NCI-H345 treated with DMSO at 0.1 percent for 48 hours (cell line): ENCODE data around the gene TMPRSS15.
A peak's percentile ranks its signal among the peaks of the same experiment; 100 is the strongest.

ENCODE experiments used
- DNase-seq: peaks from one replicate; lab custom pipeline; 2025; ENCODE audit not compliant: unreplicated experiment; lab: John Stamatoyannopoulos, UW

The TMPRSS15 gene

DNA sequence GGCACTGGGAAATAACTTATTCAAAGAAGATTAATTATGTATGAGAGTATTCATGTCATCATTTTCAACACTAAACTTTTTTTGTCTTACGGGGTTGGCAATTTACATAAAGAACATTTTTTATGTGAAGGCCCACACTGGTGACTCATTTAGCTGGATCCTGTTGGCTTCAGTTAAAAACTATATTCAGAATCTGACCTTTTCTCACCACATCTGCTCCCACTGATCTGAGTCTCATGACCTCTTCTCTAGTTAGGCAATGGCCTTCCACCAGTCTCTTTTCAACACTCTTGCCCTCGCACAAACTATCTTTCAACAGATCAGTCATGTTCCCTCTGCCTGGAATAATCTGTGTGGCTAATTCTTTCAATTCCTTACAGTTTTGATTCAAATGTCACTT, 53.4 kb downstream of the TMPRSS15 start:
- DNase-seq = no peak

- no peak for DNase-seq
These were observed 54.1 kb downstream of the TMPRSS15 start for GRCh38 chr21:18349468-18349867.

- no peak for DNase-seq
These were observed 63.1 kb downstream of the TMPRSS15 start for GRCh38 chr21:18340387-18340942.

DNA sequence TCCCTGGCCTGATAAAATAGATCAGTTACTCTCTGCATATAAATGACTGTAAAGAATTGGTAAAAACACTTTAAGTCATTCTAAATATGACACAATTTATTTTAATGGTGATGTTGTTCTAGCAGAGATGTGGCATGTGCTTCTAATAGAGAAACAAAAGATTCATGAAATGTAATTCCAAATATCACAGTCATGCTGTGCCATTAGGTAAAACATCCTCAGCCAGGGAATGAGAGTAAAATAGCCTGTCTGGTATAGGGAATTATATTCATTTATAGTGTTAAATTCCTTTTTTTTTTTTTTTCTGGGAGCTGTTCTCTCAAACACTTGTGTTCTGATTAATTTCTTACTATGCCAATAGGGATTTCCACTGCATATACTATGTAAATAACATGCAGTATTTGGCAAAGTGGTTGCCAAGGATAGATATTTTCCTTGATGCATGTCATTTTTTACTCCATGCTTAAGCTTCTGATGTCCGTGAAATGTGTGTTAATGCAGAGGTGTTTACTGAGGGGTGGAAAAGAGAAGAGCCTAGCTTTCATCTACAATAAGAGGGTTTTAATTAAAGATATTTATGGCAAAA, 67.8 kb downstream of the TMPRSS15 start:
- DNase-seq = no peak

DNA sequence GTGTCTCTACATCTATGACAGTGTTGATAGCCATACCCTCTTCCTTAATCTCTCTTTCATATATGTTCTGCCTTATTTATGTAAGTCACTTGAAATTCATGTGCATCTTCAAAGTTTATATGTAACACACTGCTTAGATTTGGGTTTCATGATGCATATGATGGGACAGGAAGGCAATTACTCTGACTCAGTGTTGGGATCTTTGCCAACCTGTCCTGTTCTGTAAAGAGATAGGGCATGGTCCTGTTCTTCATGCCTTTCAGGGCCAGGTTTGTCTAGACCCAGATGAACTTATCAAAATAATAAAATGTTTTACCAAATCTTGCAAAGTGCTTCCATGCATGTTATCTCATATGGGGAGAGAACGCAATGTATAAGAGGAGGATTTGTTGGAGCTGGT, 69.5 kb downstream of the TMPRSS15 start:
- DNase-seq = no peak

DNA sequence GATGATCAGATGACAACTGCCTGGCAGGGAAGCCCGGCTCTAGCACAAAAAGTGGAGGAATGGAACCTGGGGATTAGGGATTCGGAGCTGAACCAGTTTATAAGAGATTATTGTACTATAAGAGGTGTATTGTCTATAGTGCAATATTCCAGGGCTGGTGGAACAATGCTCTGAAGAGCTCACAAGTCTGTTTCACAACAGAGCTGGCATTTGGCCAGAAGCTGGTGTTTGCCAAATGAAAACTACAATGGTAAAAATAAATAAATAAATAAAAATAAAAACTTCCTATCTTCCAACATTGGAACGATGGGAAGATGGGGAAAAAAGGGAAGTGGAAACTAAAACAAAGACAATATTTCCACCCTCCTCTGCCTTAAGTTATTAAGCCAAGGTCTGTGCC, 85.4 kb downstream of the TMPRSS15 start:
- DNase-seq = peak; percentile 36

- DNase-seq = no peak
These were observed 105.4 kb downstream of the TMPRSS15 start for GRCh38 chr21:18298228-18298627.

- no peak for DNase-seq
These were observed 109.5 kb downstream of the TMPRSS15 start for GRCh38 chr21:18294100-18294499.

DNA sequence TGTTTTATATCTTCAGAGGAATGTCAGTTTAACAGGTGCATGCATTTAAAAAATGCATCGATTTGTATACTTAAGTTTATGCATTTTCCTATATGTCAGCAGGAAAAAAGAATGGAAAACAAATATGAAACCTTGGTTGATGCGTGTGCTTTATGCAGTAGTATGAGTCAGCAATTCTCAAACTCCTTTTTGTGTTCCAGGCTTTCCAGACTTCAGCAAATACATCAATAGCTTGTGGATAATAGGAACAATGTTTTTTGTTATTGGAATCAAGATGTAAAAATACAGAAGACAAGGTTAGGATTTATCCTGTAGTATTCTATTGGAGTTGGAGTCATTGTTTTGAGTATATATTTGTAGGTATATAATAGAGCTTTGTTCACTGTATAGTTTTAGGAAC, 113.7 kb downstream of the TMPRSS15 start:
- DNase-seq = no peak

GRCh38 chr21:18285379-18285778, 118.2 kb downstream of the TMPRSS15 start:
- DNase-seq = no peak

DNA sequence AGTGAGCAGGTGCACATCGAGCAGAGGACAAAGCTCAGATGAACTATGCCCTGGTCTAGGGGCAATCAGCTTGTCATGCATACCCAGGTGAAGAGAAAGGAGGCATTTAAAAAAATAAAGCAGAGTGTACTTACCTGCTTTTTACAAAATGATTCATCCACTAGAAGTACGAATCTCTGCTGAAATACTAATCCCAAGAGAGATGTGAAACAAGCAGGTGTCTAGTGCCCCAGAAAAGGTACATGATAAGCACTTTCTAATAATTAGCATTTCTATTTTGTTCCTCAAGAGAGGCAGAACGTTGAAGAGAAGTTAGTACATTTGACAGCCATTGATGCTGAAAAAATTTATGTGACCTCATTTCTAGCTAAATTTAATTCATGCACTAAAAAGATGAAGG, 127.8 kb downstream of the TMPRSS15 start:
- peak; percentile 96 for DNase-seq

DNA sequence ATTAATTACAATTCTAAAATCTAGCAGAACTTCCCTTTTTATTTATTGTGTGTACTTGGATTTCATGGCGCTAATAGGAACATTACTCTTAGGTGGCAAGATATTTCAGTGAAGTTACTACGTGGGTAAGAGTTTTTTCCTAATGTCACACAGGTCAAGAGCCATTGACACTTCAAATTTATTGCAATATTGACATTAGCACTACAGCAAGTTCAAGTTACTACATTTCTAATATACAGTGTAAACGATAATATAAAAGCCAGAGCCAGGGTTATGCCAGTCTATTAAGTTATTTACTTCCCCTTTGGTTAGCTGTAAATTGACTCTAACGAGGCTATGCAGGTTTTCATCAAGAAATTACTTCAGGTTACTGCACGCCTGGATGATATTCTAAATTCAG, 129.2 kb downstream of the TMPRSS15 start:
- DNase-seq = no peak

- DNase-seq = no peak
These were observed 130.2 kb downstream of the TMPRSS15 start for GRCh38 chr21:18273400-18273799.

DNA sequence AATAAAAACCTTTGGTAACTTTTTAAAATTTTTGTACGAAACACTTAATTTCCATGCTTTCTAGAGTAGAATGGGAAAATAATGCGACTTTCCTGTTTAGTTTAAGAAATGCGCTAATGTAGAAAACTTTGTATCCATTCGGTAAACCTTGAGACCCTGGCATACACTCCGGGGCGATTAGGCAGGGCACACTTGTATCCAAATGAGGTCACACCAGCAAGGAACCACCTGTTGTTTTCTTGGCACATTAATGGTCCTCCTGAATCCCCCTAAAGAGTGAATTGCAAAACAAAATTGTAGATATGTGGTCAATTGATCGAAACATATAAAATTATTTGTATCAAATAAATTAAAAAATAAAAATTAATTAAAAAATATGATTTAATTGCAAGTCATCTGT, 133.7 kb downstream of the TMPRSS15 start:
- no peak for DNase-seq

- no peak for DNase-seq
These were observed 134.7 kb downstream of the TMPRSS15 start for GRCh38 chr21:18268906-18269305.

- no peak for DNase-seq
These were observed 136.1 kb downstream of the TMPRSS15 start for GRCh38 chr21:18267496-18267895.

DNA sequence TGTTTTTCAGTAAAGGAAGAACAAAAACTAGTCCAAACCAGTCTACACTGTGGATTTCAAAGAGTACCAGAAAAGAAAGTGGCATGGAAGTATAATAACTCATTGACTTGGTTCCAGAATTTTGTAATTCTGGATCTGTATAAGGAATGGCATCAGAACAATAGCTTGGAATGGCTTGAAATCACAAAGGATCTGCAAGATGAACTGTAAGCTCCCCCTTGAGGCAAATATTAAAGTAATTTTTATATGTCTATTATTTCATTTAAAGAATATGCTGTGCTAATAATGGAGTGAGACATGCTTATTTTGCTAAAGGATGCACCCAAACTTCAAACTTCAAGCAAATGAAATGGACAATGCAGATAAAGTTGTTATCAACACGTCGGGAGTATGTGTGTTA, 137.6 kb downstream of the TMPRSS15 start:
- no peak for DNase-seq

GRCh38 chr21:18253799-18254198, 149.8 kb downstream of the TMPRSS15 start:
- no peak for DNase-seq

DNA sequence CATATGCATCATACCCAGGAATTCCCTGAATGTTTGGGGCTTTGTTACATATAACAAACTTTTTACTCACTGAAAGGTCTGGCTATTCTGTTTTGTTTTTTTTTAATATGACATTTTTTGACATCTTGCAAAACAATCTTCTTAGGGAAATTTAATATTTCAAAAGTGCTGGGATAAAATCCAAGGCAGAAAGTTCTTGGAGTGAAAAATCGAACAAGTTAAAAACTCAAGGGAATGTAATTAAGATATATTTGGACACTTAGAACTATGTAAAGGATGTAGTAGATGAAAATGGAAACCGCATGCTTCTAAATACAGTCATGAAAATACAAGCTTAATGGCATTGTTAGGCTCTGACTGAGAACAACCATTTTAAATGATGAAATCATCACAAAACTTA, 150.4 kb downstream of the TMPRSS15 start:
- no peak for DNase-seq

DNA sequence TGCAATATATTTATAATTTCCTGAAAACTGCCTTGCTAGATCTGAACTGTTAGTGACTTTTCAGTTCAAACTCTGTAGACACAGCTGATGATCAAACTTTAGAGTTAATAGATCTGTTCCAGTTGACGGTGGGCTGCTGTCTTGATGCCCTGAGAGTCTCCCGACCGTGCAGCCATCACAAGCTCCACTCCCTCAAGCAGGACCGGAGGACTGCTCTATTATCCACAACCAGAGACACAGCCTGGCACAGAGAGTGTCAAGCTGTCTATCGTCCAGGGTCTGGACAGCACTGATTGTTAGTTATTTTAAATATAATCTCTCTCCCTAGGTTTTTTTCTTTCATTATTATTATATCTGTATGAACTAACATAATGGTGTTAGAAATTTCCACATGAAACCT, 150.9 kb downstream of the TMPRSS15 start:
- DNase-seq = no peak

DNA sequence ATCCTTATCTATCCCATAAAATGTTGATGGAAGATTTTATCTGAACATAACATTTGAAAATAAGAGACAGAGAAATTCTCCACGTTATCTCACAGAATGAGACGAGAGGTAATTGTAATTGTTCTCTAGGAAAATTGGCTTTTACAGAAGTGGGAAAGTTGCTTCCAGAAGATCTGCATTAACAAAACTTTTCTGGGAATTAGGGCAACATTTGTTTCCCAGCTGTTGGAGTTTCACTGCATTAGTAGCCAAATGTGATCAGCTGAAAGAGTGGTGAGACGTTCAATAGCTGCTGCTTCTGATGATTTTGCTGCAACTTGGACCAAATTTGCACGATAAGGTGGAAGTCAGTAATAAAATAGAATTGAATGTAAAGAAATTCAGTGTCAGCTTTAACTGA, 151.3 kb downstream of the TMPRSS15 start:
- DNase-seq = no peak

GRCh38 chr21:18251065-18251464, 152.5 kb downstream of the TMPRSS15 start:
- DNase-seq = no peak

DNA sequence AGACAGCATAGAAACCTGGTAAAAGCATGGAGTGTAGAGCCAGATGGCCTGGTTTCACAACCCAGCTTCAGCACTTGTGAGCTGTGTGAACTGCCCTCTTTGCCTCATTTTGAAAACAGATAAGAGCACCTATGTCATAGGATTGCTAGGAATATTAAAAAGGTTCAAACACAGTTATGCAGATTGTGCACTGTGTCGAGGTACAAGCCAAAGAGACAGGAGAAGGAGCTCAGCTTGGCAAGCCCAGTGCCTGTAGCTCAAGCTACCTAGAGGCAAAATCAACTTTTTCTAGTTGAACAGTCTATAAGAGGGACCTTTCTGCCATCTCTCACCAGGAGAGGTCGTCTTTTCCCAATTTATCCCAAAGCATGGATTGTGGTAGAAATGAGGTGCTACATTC, 153.9 kb downstream of the TMPRSS15 start:
- no peak for DNase-seq
